ENCODE data around the gene NYNRIN. TPM values are rescaled to one million over a fixed set of nuclear protein-coding genes. Genes with fewer than 3 reads are reported as not detected.
"Not testable (repeated sequence)": the region's sequence is repeated elsewhere in the genome, so short reads cannot be mapped to it uniquely, and the experiment has no call there.

NYNRIN gene
- total and polyA plus RNA-seq, 11 donors, result 3.6 to 10.0 (median 7.1) TPM

DNA sequence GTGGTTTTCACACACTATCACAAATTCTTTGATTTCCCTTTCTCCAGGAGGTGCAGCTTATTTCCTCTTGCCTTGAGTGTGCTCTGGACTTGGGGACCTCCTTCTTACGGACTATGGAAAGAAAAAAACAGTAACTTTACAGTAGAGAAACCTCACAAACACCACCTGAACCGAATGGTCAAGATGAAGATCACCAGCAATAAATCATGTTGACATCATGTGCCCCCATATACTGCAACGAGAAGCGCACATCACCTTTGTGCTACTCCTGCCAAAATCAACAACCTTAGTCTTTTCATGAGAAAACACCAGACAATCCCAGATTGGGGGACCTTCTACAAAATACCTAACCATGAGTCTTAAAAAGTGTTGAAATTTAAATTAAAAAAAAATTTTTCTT, 13.3 kb upstream of the NYNRIN start:
- WGBS, 4 donors, result 84 to 91% (median 87%) methylated on average over 4 of the region's 4 CpGs
- DNase-seq, result no peak
- no peak overlapping the region for H3K4me3 ChIP-seq

DNA sequence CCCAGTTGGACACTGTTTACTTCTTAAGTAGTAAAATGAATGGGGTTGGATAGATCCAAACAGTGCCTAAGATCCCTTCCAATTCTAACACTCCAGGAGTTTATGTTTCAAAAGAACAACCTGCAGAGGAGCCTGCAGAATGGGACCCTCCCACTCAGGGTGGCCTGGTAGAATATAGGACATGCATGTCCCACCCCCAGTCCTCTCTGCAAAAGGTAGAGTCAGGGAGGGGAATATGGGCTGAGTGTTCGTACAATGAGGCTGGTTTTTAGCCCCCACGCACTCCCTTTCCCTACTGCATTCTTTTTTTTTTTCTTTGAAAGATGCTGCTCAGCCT, 11.8 kb upstream of the NYNRIN start:
- Histone ChIP-seq H3K9me3 (no peaks in the 10 kb centered on the region), H3K4me3 (no peak overlapping the region), H3K36me3 (no peaks in the 10 kb centered on the region), H3K27me3 (peaks cover 0 to 5% (median 0%) of the 10 kb centered on the region in 9 donors), H3K4me1 (peaks cover 0 to 12% (median 0%) of the 10 kb centered on the region in 12 donors), H3K27ac (no peak overlapping the region)
- DNase-seq (no peak), ATAC-seq (no peak)
- WGBS, 4 donors, result 82 to 89% (median 85%) methylated on average over 2 of the region's 2 CpGs
- TF ChIP-seq, protein P1, sequence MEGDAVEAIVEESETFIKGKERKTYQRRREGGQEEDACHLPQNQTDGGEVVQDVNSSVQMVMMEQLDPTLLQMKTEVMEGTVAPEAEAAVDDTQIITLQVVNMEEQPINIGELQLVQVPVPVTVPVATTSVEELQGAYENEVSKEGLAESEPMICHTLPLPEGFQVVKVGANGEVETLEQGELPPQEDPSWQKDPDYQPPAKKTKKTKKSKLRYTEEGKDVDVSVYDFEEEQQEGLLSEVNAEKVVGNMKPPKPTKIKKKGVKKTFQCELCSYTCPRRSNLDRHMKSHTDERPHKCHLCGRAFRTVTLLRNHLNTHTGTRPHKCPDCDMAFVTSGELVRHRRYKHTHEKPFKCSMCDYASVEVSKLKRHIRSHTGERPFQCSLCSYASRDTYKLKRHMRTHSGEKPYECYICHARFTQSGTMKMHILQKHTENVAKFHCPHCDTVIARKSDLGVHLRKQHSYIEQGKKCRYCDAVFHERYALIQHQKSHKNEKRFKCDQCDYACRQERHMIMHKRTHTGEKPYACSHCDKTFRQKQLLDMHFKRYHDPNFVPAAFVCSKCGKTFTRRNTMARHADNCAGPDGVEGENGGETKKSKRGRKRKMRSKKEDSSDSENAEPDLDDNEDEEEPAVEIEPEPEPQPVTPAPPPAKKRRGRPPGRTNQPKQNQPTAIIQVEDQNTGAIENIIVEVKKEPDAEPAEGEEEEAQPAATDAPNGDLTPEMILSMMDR (IDR thresholded peaks at IDR 0.05), result no peak
- no peak for TF ChIP-seq POLR2A (IDR thresholded peaks at IDR 0.05)
- intact Hi-C loops (cut with DNase I), result no loop called here

More for the DNA sequence above, 13.3 kb upstream of the NYNRIN start:
- Histone ChIP-seq H3K27me3 (peaks cover 0 to 5% (median 0%) of the 10 kb centered on the region in 9 donors), H3K36me3 (no peaks in the 10 kb centered on the region), H3K27ac (no peak overlapping the region), H3K9me3 (no peaks in the 10 kb centered on the region), H3K4me1 (peaks cover 0 to 12% (median 0%) of the 10 kb centered on the region in 12 donors)
- TF ChIP-seq POLR2A (IDR thresholded peaks at IDR 0.05), result no peak
- intact Hi-C loops (cut with DNase I), result no loop called here
- ATAC-seq, result no peak

GRCh38 chr14:24387579-24387978, 11.2 kb upstream of the NYNRIN start:
- intact Hi-C loops (cut with DNase I); H3K4me3 ChIP-seq; H3K9me3 ChIP-seq; H3K27me3 ChIP-seq; ATAC-seq; DNase-seq; H3K36me3 ChIP-seq; H3K27ac ChIP-seq: not testable (repeated sequence)
- WGBS, 4 donors, result 89 to 92% (median 90%) methylated on average over 5 of the region's 5 CpGs
- peaks cover 0 to 12% (median 0%) of the 10 kb centered on the region in 12 donors for H3K4me1 ChIP-seq

- no peak for DNase-seq
- Histone ChIP-seq H3K27me3 (peaks cover 0 to 5% (median 0%) of the 10 kb centered on the region in 9 donors), H3K36me3 (no peaks in the 10 kb centered on the region), H3K9me3 (no peaks in the 10 kb centered on the region), H3K27ac (peak overlapping the region in 2 of 12 donors; percentile 28), H3K4me1 (peaks cover 0 to 12% (median 0%) of the 10 kb centered on the region in 12 donors), H3K4me3 (no peak overlapping the region)
- ATAC-seq, result no peak
- intact Hi-C loops (cut with DNase I), result no loop called here
- TF ChIP-seq, protein P1 (IDR thresholded peaks at IDR 0.05), result no peak
- no peak for TF ChIP-seq POLR2A (IDR thresholded peaks at IDR 0.05)
- 42 to 65% (median 62%) methylated on average over 2 of the region's 2 CpGs for WGBS, 4 donors
Observed at GRCh38 chr14:24388474-24389179, 10.2 kb upstream of the NYNRIN start.

DNA sequence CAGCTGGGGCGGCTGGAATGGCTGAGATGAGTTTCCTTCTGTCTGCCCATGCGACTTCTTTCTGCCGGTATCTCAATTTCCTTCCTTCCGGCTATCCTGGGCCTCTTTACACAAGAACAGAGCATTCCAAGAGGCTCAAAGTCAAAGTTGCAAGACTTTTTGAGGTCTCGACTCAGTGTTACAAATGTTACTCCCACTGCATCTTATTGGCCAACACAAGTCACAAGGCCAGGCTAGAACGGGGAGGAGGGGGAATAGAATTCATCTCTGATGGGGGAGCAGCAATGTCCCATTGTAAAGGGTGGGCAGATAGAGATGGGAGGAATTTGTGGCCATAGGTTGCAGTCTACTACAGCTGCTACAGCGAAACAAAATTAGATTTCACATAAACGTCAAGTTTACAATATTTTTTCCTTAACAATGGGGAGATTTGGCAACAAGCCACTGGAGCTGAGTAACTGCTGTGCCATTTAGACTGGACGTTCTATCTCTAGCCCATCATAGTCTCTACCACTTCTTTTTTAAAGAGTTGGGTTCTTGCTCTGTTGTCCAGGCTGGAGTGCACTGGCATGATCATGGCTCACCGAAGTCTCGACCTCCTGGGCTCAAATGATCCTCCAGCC, 9.5 kb upstream of the NYNRIN start:
- H3K27ac ChIP-seq, result peak overlapping the region in 2 of 12 donors; percentile 28
- intact Hi-C loops (cut with DNase I), result no loop called here
- H3K27me3 ChIP-seq, result peaks cover 0 to 5% (median 0%) of the 10 kb centered on the region in 9 donors
- ATAC-seq, result peak in 3 of 4 donors; percentile 34 to 55 (median 47)
- no peaks in the 10 kb centered on the region for H3K9me3 ChIP-seq
- DNase-seq, result no peak
- 44 to 55% (median 51%) methylated on average over 11 of the region's 11 CpGs for WGBS, 4 donors
- peaks cover 0 to 12% (median 0%) of the 10 kb centered on the region in 12 donors for H3K4me1 ChIP-seq
- no peak overlapping the region for H3K4me3 ChIP-seq
- no peaks in the 10 kb centered on the region for H3K36me3 ChIP-seq
- TF ChIP-seq, protein P1 (IDR thresholded peaks at IDR 0.05), result no peak
